ENCODE data around the gene FASN.

The FASN gene

GRCh38 chr17:82089723-82090548, 8.1 kb downstream of the FASN start:
- H3K4me3 ChIP-seq (ENCODE audit: low read depth, low read length), result no peak overlapping the region
- no peak for DNase-seq (ENCODE audit: low read depth)
- TF ChIP-seq, protein P1, sequence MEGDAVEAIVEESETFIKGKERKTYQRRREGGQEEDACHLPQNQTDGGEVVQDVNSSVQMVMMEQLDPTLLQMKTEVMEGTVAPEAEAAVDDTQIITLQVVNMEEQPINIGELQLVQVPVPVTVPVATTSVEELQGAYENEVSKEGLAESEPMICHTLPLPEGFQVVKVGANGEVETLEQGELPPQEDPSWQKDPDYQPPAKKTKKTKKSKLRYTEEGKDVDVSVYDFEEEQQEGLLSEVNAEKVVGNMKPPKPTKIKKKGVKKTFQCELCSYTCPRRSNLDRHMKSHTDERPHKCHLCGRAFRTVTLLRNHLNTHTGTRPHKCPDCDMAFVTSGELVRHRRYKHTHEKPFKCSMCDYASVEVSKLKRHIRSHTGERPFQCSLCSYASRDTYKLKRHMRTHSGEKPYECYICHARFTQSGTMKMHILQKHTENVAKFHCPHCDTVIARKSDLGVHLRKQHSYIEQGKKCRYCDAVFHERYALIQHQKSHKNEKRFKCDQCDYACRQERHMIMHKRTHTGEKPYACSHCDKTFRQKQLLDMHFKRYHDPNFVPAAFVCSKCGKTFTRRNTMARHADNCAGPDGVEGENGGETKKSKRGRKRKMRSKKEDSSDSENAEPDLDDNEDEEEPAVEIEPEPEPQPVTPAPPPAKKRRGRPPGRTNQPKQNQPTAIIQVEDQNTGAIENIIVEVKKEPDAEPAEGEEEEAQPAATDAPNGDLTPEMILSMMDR (conservative IDR thresholded peaks at IDR 0.05; ENCODE audit: low read depth, low read length), result no peak

GRCh38 chr17:82088838-82089722, 9.0 kb downstream of the FASN start:
- H3K4me3 ChIP-seq (ENCODE audit: low read depth, low read length), result no peak overlapping the region
- TF ChIP-seq, protein P1 (conservative IDR thresholded peaks at IDR 0.05; ENCODE audit: low read depth, low read length), result no peak
- no peak for DNase-seq (ENCODE audit: low read depth)

- no peak for DNase-seq (ENCODE audit: low read depth)
- TF ChIP-seq, protein P1 (conservative IDR thresholded peaks at IDR 0.05; ENCODE audit: low read depth, low read length), result no peak
These were observed 9.8 kb downstream of the FASN start for GRCh38 chr17:82087961-82088837.

GRCh38 chr17:82086941-82087906, 10.8 kb downstream of the FASN start:
- DNase-seq (ENCODE audit: low read depth), result no peak
- TF ChIP-seq, protein P1 (conservative IDR thresholded peaks at IDR 0.05; ENCODE audit: low read depth, low read length), result no peak
- H3K4me3 ChIP-seq (ENCODE audit: low read depth, low read length), result no peak overlapping the region

More at GRCh38 chr17:82087961-82088837, 9.8 kb downstream of the FASN start:
- H3K4me3 ChIP-seq (ENCODE audit: low read depth, low read length), result no peak overlapping the region

DNA sequence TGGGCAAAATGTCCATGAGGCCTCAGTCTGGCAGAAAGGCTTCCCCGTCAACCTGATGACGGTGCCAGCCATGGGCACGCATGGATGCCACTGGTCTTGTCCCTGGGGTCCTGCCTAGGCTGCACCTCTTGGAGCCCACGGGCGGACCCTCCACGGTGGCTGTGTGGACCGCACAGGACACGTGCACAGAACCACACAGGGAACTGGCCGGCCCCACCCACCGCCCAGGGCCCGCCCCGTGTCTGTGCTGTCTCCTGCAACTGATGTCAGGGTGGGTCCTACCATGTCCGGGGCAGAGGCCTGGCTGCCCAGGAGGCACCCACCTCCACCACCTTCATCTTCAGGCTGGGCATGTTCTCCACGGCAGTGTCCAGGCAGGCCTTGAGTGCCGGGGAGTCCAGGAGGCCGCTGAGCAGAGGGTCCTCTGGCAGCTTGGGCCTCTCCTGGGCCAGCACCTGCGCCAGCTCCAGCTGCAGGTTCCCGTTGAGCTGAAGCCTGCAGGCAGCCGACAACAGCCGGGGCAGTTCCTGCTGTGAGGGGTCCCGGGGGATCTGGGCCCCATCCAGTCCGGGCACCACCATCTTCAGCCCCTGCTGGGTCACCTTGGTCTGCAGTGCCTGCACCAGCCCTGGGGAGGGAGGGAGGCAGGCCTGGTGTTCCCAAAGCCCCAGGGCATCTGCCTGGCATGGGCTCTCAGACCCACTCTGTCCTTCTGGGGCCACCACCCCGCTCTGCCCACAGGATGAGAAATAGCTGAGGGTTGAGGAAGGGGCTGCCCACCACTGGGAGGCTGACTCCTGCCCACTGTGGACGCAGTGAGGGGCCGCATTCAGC, 11.9 kb downstream of the FASN start:
- no peak for DNase-seq (ENCODE audit: low read depth)
- TF ChIP-seq, protein P1 (conservative IDR thresholded peaks at IDR 0.05; ENCODE audit: low read depth, low read length), result no peak
- no peak overlapping the region for H3K4me3 ChIP-seq (ENCODE audit: low read depth, low read length)
